ENCODE data around the gene GRAMD1B. TPM values are rescaled to one million over a fixed set of nuclear protein-coding genes. Genes with fewer than 3 reads are reported as not detected.

GRAMD1B gene
- total RNA-seq, 4 donors from 2014 or later: 2.1 to 8.5 (median 7.0) TPM

DNA sequence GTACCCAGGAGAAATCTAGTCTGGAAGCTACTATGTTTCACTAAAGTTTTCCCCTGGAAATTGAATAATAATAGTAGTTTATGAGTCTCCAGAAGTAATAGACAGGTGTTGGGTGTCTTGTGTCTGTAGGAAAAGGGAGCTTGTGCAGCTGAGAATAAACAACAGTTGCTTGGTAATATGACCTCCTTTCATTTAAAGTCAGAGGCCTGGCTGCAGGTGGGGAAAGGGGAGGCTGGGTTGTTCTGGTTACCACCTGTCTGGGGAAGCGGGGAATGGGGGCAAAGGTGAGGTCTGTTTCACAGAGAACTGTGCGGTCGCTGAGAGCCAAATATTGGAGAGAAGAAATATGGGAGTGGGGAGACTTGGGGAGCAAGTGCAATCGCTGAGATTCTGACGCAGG is 3.3 kb upstream of the GRAMD1B start:
- TF ChIP-seq, protein P1, sequence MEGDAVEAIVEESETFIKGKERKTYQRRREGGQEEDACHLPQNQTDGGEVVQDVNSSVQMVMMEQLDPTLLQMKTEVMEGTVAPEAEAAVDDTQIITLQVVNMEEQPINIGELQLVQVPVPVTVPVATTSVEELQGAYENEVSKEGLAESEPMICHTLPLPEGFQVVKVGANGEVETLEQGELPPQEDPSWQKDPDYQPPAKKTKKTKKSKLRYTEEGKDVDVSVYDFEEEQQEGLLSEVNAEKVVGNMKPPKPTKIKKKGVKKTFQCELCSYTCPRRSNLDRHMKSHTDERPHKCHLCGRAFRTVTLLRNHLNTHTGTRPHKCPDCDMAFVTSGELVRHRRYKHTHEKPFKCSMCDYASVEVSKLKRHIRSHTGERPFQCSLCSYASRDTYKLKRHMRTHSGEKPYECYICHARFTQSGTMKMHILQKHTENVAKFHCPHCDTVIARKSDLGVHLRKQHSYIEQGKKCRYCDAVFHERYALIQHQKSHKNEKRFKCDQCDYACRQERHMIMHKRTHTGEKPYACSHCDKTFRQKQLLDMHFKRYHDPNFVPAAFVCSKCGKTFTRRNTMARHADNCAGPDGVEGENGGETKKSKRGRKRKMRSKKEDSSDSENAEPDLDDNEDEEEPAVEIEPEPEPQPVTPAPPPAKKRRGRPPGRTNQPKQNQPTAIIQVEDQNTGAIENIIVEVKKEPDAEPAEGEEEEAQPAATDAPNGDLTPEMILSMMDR (IDR thresholded peaks at IDR 0.05): no peak
- DNase-seq (ENCODE audit: low spot score): no peak

DNA sequence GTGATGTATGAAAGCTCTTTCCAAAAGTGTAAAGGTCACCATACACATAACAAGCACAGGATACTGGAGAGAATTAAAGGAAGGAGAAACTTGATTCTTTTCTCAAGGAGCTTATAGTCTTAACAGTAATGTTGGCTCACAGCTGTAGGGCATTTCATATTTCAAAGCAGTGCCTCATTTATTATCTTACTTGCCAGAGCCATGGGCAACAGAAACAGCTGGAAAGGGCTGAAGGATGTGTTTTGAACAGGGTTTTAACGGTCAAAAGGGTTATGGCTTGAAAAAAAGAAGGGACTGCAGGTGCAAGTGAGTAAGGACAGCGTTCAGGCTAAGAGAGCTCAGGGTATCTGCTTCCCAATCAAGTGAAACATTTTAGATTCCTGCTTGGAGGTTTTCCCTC is 2.7 kb upstream of the GRAMD1B start:
- DNase-seq (ENCODE audit: low spot score): no peak
- ATAC-seq (ENCODE audit: low FRiP score): no peak
- TF ChIP-seq, protein P1 (IDR thresholded peaks at IDR 0.05): no peak

More for the DNA sequence above, 3.3 kb upstream of the GRAMD1B start:
- no peak for ATAC-seq (ENCODE audit: low FRiP score)

DNA sequence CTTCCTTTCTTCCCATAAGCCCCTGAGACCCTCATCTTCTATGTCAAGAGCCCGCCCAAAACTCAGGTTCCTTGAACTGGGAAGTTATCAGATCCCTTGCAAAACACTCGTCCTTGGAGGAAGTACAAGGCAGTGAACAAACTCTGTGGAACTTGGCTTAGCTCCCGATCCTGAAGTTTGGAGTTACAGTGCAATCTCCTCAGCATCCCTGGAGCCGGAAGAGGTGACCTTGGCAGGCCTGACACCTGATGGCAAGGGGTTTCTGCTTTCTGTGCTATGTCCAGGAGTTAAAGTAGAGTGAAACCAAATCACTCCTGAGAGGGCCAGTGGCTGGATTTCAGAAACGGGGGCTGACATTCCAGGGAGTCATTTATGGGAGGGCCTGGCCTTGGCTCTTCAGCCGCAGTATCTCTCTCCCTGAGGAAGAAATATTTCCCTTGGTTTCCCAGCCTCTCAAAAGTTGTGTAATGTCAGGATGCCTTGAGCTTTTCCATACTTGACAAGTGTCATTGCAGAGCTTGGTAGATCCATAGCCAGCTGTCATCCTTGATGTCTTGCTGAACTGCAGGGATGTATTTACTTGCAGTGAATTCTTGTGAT is 1.9 kb upstream of the GRAMD1B start:
- TF ChIP-seq, protein P1 (IDR thresholded peaks at IDR 0.05): no peak
- DNase-seq (ENCODE audit: low spot score) (no peak), ATAC-seq (ENCODE audit: low FRiP score) (no peak)

- TF ChIP-seq, protein P1 (IDR thresholded peaks at IDR 0.05): no peak
- DNase-seq (ENCODE audit: low spot score): no peak
- ATAC-seq (ENCODE audit: low FRiP score): peak; percentile 25
Measured at GRCh38 chr11:123429336-123429735, 733 bp upstream of the GRAMD1B start.

GRCh38 chr11:123430721-123431497 is 840 bp downstream of the GRAMD1B start:
- TF ChIP-seq, protein P1 (IDR thresholded peaks at IDR 0.05): no peak
- ATAC-seq (ENCODE audit: low FRiP score): no peak
- no peak for DNase-seq (ENCODE audit: low spot score)

GRCh38 chr11:123431619-123432018 is 1.6 kb downstream of the GRAMD1B start:
- no peak for DNase-seq (ENCODE audit: low spot score)
- no peak for ATAC-seq (ENCODE audit: low FRiP score)
- TF ChIP-seq, protein P1 (IDR thresholded peaks at IDR 0.05): no peak

DNA sequence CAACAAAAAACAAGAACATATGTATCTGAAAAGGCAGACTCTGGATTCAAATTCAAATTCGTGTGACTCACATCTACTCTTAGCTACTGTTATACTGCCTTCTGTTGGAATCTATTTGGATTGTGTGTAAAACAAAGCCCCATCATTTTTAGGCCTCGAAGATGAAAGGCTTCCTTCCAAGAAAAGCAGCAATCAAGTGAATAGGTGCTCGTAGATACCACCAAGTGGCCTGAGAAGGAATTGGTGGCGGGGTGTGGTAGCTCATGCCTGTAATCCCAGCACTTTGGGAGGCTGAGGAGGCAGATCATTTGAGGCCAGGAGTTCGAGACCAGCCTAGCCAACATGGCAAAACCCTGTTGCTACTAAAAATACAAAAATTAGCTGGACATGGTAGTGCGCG is 4.2 kb downstream of the GRAMD1B start:
- TF ChIP-seq, protein P1 (IDR thresholded peaks at IDR 0.05): no peak
- no peak for DNase-seq (ENCODE audit: low spot score)
- ATAC-seq (ENCODE audit: low FRiP score): no peak
